Muscle layer of colon (tissue), 2 donors: ENCODE results near the gene TUBAL3.
A peak's percentile ranks its signal among the peaks of the same experiment; 100 is the strongest.

Experiments used
- H3K27ac ChIP-seq: one replicate; pipeline ENCODE4 v1.7.0; 2013; ENCODE audit warnings: low read depth, mild to moderate bottlenecking, low read length, moderate library complexity
- H3K27me3 ChIP-seq, 2 donors: one replicate each; pipeline ENCODE4 v1.7.0; 2013; ENCODE audit warnings: low read length in 2 of 2, mild to moderate bottlenecking in 2 of 2; ENCODE audit not compliant: insufficient read depth in 2 of 2, control insufficient read depth in 1 of 2
- H3K36me3 ChIP-seq: one replicate; pipeline ENCODE4 v1.7.0; 2013; ENCODE audit warnings: mild to moderate bottlenecking, low read length; ENCODE audit not compliant: insufficient read depth
- H3K4me1 ChIP-seq: one replicate; pipeline ENCODE4 v1.7.0; 2013; ENCODE audit warnings: mild to moderate bottlenecking, low read length; ENCODE audit not compliant: insufficient read depth
- H3K4me3 ChIP-seq, 2 donors: one replicate each; pipeline ENCODE4 v1.7.0; 2013; ENCODE audit warnings: low read length in 2 of 2, low read depth in 1 of 2, mild to moderate bottlenecking in 1 of 2, moderate library complexity in 1 of 2
- H3K9ac ChIP-seq: one replicate; pipeline ENCODE4 v1.7.0; 2013; ENCODE audit warnings: low read length
- H3K9me3 ChIP-seq: one replicate; pipeline ENCODE4 v1.7.0; 2013; ENCODE audit warnings: mild to moderate bottlenecking, low read length
- donor health status: abdominal sarcoma.
- donor health status: Adenocarcinoma of cecum.

Gene TUBAL3

DNA sequence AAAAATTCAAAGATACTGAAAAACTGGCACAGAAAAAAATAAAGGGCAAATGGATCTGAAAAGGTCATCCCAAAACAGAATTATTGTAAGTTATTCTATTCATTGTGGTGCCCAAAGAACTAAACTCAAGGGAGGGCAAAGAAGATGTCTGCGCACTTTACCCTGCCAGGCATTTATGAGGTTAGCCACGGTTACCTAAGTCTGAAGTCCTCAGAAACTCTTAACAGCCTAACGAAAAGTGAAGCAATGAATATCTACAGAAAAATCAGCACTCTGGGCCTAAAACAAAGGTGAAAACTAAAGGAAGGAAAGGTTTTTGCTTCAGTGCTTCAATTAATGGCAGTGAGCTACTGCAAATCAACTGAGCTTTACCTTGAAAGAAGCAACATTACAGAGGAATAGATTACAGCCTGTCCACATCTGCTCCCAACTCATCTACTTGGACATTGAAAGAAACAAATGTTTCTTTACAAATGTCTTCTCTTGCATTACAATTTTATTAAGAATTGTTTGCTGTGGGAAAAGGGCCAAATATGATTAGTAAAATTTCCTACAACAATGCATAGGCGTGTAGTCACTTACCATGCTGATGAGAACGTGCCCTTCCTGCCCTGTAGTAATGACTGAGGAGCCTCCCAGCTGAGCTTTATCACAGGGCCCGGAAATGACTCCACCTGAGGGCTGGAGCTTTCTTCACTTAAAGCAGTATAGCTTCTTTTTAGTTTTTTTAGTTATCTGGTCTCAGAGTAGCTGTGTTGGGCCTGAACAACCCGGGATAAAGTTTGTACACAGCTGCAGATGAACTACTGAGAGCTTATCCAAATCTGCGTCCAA lies at the start of gene TUBAL3:
Gene TUBAL3, minus strand, starts transcription at position 621 of the 834 bp plus-strand sequence. Its CDS starts 36 bp downstream, at position 585.
- H3K36me3 ChIP-seq, result no peaks in the 10 kb centered on the region
- H3K27ac ChIP-seq, result no peak within 1 kb of the TSS
- H3K27me3 ChIP-seq, result no peaks in the 10 kb centered on the region
- H3K9me3 ChIP-seq, result no peaks in the 10 kb centered on the region
- no peak within 1 kb of the TSS for H3K9ac ChIP-seq
- H3K4me1 ChIP-seq, result no peaks in the 10 kb centered on the region
- no peak within 1 kb of the TSS for H3K4me3 ChIP-seq

DNA sequence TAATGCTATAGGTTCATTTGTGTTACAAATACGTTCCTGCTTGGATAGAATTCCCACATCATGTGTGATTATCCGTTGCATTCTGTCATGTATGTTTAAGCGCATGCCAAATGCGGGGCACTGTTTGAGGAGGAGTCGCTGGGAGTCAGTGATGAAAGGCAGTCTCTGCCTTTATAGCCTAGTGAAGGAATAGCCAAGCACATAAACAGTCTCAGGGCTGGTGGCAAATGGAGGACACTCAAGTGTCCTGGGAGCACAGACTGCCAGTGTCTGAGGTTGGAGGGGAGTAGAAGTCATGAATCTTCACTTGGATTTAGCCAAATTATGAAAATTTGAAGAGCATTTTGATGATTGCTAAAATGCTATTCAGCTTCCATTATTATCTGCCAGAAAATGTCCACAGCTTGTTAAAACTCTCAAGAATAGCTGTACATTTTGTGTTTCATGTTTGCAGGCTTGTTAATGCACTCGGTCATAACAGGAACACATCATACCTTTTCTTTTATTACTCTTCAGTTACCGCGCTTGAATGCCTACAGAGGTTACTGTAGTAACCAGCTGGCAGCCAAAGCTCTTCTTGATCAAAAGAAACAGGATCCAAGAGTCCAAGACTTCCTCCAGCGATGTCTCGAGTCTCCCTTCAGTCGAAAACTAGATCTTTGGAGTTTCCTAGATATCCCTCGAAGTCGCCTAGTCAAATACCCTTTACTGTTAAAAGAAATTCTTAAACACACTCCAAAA lies 49.3 kb upstream of the TUBAL3 start:
- H3K9me3 ChIP-seq, result no peaks in the 10 kb centered on the region
- peaks cover 21% of the 10 kb centered on the region for H3K4me1 ChIP-seq
- H3K27me3 ChIP-seq, result no peaks in the 10 kb centered on the region
- H3K27ac ChIP-seq, result peak overlapping the region; percentile 16
- H3K4me3 ChIP-seq, result no peak overlapping the region
- H3K9ac ChIP-seq, result no peak overlapping the region
- peaks cover 50% of the 10 kb centered on the region for H3K36me3 ChIP-seq

GRCh38 chr10:5450605-5451384 lies 46.2 kb upstream of the TUBAL3 start:
- peak overlapping the region; percentile 14 for H3K27ac ChIP-seq
- H3K36me3 ChIP-seq, result peaks cover 28% of the 10 kb centered on the region
- no peak overlapping the region for H3K4me3 ChIP-seq
- H3K9ac ChIP-seq, result no peak overlapping the region
- H3K9me3 ChIP-seq, result no peaks in the 10 kb centered on the region
- H3K4me1 ChIP-seq, result peaks cover 26% of the 10 kb centered on the region
- no peaks in the 10 kb centered on the region for H3K27me3 ChIP-seq

- H3K9me3 ChIP-seq, result no peaks in the 10 kb centered on the region
- H3K4me1 ChIP-seq, result peaks cover 27% of the 10 kb centered on the region
- peak overlapping the region in 1 of 2 donors; percentile 38 for H3K4me3 ChIP-seq
- H3K27me3 ChIP-seq, result no peaks in the 10 kb centered on the region
- peak overlapping the region; percentile 80 for H3K27ac ChIP-seq
- no peak overlapping the region for H3K9ac ChIP-seq
- peaks cover 18% of the 10 kb centered on the region for H3K36me3 ChIP-seq
These were observed 45.2 kb upstream of the TUBAL3 start for GRCh38 chr10:5449823-5450222.

- H3K9me3 ChIP-seq, result no peaks in the 10 kb centered on the region
- peaks cover 27% of the 10 kb centered on the region for H3K4me1 ChIP-seq
- H3K27ac ChIP-seq, result peak overlapping the region; percentile 80
- H3K36me3 ChIP-seq, result peaks cover 12% of the 10 kb centered on the region
- peak overlapping the region; percentile 41 for H3K9ac ChIP-seq
- peak overlapping the region in 1 of 2 donors; percentile 69 for H3K4me3 ChIP-seq
- H3K27me3 ChIP-seq, result no peaks in the 10 kb centered on the region
These were observed 44.6 kb upstream of the TUBAL3 start for GRCh38 chr10:5449227-5449626.

DNA sequence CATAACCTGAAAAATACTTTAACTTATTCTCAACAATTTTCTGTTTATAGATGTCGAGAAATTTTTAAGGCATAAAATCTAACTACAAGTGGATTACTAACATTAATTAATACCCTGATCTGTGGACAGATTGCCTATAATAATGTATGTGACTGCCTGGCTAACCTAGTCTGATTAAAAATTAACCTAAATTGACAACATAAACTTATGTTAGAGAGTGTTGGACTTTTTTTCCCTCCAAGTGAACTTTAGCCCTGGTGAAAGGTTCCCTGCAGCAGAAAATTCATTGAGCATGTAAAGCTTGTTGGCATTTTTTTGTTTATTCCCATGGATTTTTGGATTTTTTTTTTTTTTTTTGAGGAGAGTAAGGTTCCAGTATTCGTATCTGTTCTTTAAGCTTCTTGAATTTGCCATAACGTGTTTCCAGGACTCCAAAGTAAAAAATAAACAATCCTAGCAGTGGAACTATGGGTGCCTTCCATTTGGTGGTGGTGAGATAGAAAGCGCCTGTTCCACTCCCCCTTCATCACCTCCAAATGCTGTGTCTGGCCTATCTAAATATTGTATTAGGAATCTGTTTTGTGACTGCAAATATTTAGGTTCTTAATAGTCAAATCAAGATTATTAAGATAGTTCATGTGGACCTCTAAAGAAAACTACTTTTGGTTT lies 43.8 kb upstream of the TUBAL3 start:
- peak overlapping the region in 1 of 2 donors; percentile 69 for H3K4me3 ChIP-seq
- H3K27ac ChIP-seq, result peak overlapping the region; percentile 80

GRCh38 chr10:5447611-5448071 lies 43.0 kb upstream of the TUBAL3 start:
- peak overlapping the region; percentile 51 to 69 for H3K4me3 ChIP-seq
- no peaks in the 10 kb centered on the region for H3K27me3 ChIP-seq
- H3K4me1 ChIP-seq, result peaks cover 16% of the 10 kb centered on the region
- H3K9me3 ChIP-seq, result no peaks in the 10 kb centered on the region
- peak overlapping the region; percentile 30 for H3K9ac ChIP-seq
- H3K27ac ChIP-seq, result peak overlapping the region; percentile 90
- H3K36me3 ChIP-seq, result no peaks in the 10 kb centered on the region

More for the DNA sequence above, 43.8 kb upstream of the TUBAL3 start:
- Histone ChIP-seq H3K27me3 (no peaks in the 10 kb centered on the region), H3K9me3 (no peaks in the 10 kb centered on the region), H3K4me1 (peaks cover 24% of the 10 kb centered on the region), H3K36me3 (peaks cover 5% of the 10 kb centered on the region), H3K9ac (peak overlapping the region; percentile 41)

- Histone ChIP-seq H3K27ac (peak overlapping the region; percentile 90), H3K4me3 (peak overlapping the region; percentile 51 to 69), H3K9me3 (no peaks in the 10 kb centered on the region), H3K27me3 (no peaks in the 10 kb centered on the region), H3K36me3 (no peaks in the 10 kb centered on the region), H3K9ac (peak overlapping the region; percentile 30), H3K4me1 (peaks cover 16% of the 10 kb centered on the region)
These were observed 42.4 kb upstream of the TUBAL3 start for GRCh38 chr10:5447056-5447455.

- peak overlapping the region; percentile 90 for H3K27ac ChIP-seq
- H3K4me3 ChIP-seq, result peak overlapping the region; percentile 51 to 69
- H3K27me3 ChIP-seq, result no peaks in the 10 kb centered on the region
- no peaks in the 10 kb centered on the region for H3K9me3 ChIP-seq
- peaks cover 12% of the 10 kb centered on the region for H3K4me1 ChIP-seq
- peak overlapping the region; percentile 54 for H3K9ac ChIP-seq
- H3K36me3 ChIP-seq, result no peaks in the 10 kb centered on the region
These were observed 41.8 kb upstream of the TUBAL3 start for GRCh38 chr10:5446390-5446926.

GRCh38 chr10:5445006-5445405 lies 40.4 kb upstream of the TUBAL3 start:
- no peaks in the 10 kb centered on the region for H3K27me3 ChIP-seq
- H3K36me3 ChIP-seq, result no peaks in the 10 kb centered on the region
- H3K4me3 ChIP-seq, result no peak overlapping the region
- H3K9me3 ChIP-seq, result no peaks in the 10 kb centered on the region
- H3K4me1 ChIP-seq, result peaks cover 5% of the 10 kb centered on the region
- no peak overlapping the region for H3K27ac ChIP-seq
- no peak overlapping the region for H3K9ac ChIP-seq
